Activated T-helper 1 cell treated with anti-CD3 and anti-CD28 coated beads, Interleukin-12 subunit alpha, Interleukin-12 subunit beta, Interleukin-2, Interleukin-4 antibody, amounts not matched to agents 30 ng/mL and 10 ng/mL and 1 ng/mL, durations not matched to agents 14 hours and 24 hours and 36 hours (primary cell): ENCODE data around the gene SPEG. TPM values are rescaled to one million over a fixed set of nuclear protein-coding genes. Genes with fewer than 3 reads are reported as not detected.

ENCODE experiments used
- DNase-seq: peaks from one replicate; pipeline ENCODE4 v3.0.0; 2021; ENCODE audit warnings: low spot score
- H3K27ac Mint-ChIP-seq: one replicate; pipeline ENCODE4 v1.8.0; 2021; ENCODE audit warnings: mild to moderate bottlenecking, mixed read lengths
- H3K27me3 Mint-ChIP-seq: one replicate; pipeline ENCODE4 v1.8.0; 2022; ENCODE audit warnings: mild to moderate bottlenecking, moderate library complexity, mixed read lengths; ENCODE audit not compliant: insufficient read depth
- H3K36me3 Mint-ChIP-seq: one replicate; pipeline ENCODE4 v1.8.0; 2021; ENCODE audit warnings: low read depth, mixed read lengths
- H3K4me1 Mint-ChIP-seq: one replicate; pipeline ENCODE4 v1.8.0; 2021; ENCODE audit warnings: low read depth, mixed read lengths
- H3K4me3 Mint-ChIP-seq: one replicate; pipeline ENCODE4 v1.8.0; 2021; ENCODE audit warnings: mild to moderate bottlenecking, moderate library complexity, mixed read lengths
- H3K9me3 Mint-ChIP-seq: one replicate; pipeline ENCODE4 v1.8.0; 2021; ENCODE audit warnings: mixed read lengths
- intact Hi-C: fragments of 100-400 bp; cut with micrococcal nuclease; formaldehyde crosslinking; loops from one replicate; pipeline ENCODE4 v1.15.1; 2024
- total RNA-seq: library from RNA; stranded (reverse); gene quantifications from 2 replicates; pipeline ENCODE4 v1.2.3, GENCODE V29; 2022

The SPEG gene
- total RNA-seq, 1 donor from 2014 or later = 0.13 TPM

DNA sequence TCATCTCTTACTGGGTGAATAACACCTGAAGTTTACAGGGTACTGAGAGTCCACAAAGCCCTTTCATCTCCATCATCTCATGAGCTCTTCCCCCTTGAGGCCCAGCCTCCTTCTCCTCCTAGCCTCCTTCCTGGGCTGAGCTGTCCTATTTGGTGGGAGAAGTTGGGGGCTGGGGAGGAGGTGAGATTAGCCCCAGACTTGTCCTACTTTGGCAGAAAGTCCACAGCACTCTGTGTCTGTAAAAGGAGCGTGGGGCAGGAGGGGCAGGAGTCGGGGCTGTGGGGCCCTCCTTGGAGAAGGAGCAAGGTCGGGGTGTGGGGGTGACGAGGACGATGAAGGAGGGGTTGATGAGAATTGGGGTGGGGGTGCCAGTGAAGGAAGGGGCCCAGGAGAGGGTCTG, 26.4 kb upstream of the SPEG start:
- no peak for DNase-seq
- Mint-ChIP-seq H3K36me3 (no peaks in the 10 kb centered on the region), H3K4me3 (no peak overlapping the region), H3K27ac (no peak overlapping the region), H3K9me3 (no peaks in the 10 kb centered on the region), H3K27me3 (peaks cover 24% of the 10 kb centered on the region), H3K4me1 (no peaks in the 10 kb centered on the region)
- intact Hi-C loops = no loop called here

DNA sequence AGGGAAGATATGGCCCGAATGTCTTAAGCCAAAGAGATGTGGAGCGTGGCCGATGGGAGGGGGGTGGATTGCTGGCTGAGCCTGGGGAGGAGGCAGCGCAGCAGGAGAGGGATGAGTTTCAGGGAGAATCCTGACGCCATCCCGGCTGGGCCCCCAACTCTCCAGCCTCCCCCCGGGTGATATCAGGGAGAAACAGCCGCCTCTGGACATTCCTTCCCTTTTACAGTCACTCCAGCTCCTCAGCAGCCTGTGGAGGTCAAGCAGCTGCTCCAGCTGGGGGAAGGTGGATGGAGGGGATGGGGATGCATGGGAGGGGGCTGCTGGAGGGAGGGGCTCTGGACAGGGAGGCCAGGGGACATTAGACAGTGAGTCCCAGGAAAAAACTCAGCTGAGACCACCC, 26.0 kb upstream of the SPEG start:
- intact Hi-C loops = no loop called here
- Mint-ChIP-seq H3K4me3 (no peak overlapping the region), H3K36me3 (no peaks in the 10 kb centered on the region), H3K4me1 (no peaks in the 10 kb centered on the region), H3K9me3 (no peaks in the 10 kb centered on the region), H3K27ac (no peak overlapping the region), H3K27me3 (peaks cover 24% of the 10 kb centered on the region)
- no peak for DNase-seq

DNA sequence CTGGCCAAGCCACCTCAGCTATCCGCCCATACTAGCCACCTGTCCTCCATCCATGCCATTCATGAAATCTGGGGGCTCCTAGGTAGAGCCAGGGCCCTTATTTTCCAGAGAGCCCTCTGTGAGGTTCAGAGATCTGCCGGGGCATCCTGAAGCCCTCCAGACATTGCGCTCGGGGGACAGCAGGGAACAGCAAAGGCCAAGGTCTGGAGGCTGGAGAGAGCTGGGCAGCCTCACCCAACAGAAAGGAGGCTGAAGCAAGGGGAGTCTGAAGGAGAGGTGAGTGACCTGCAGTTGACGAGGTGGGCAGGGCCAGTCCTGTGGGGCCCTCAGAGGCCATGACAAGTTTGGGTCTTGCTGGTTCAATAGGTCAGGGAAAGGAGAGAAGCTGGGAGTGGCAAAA, 25.0 kb upstream of the SPEG start:
- peaks cover 25% of the 10 kb centered on the region for H3K27me3 Mint-ChIP-seq
- DNase-seq = no peak
- no peaks in the 10 kb centered on the region for H3K4me1 Mint-ChIP-seq
- no peak overlapping the region for H3K4me3 Mint-ChIP-seq
- no peak overlapping the region for H3K27ac Mint-ChIP-seq
- no peaks in the 10 kb centered on the region for H3K36me3 Mint-ChIP-seq
- intact Hi-C loops = no loop called here
- H3K9me3 Mint-ChIP-seq = no peaks in the 10 kb centered on the region

DNA sequence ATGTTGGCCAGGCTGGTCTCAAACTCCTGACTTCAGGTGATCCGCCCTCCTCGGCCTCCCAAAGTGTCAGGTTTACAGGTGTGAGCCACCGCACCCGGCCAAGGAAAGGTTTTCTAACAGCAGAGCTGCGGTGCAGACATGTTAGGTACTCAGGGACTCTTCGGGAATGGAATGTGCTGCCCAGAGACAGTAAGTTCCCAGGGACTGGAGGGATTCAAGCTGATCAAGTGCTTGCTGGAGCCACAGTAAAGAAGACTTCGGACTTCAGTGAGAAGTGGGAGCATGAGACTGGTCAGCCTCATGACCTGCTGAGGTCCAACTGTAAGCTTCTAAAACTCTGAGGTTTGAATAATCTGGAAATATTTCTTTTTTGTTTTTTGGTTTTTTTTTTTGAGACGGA, 24.3 kb upstream of the SPEG start:
- no peak overlapping the region for H3K27ac Mint-ChIP-seq
- H3K4me1 Mint-ChIP-seq = no peaks in the 10 kb centered on the region
- DNase-seq = no peak
- H3K36me3 Mint-ChIP-seq = no peaks in the 10 kb centered on the region
- no peak overlapping the region for H3K4me3 Mint-ChIP-seq
- no peaks in the 10 kb centered on the region for H3K9me3 Mint-ChIP-seq
- H3K27me3 Mint-ChIP-seq = peaks cover 27% of the 10 kb centered on the region
- intact Hi-C loops = no loop called here

DNA sequence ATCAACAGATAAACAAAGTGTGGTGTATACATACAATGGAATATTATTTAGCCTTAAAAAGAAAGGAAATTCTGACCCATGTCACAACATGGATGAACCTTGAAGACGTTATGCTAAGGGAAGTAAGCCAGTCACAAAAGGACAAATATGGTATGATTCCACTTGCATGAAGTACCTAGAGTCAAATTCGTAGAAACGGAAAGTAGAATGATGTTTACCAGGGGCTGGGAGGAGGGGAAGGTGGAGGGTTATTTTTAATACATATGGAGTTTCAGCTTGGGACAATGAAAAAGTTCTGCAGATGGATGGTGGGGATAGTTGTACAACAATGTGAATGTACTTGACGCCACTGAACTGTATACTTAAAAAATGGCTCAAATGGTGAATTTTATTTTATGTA, 19.8 kb upstream of the SPEG start:
- DNase-seq = no peak
- no peaks in the 10 kb centered on the region for H3K4me1 Mint-ChIP-seq
- no peaks in the 10 kb centered on the region for H3K9me3 Mint-ChIP-seq
- H3K27ac Mint-ChIP-seq = no peak overlapping the region
- intact Hi-C loops = no loop called here
- H3K4me3 Mint-ChIP-seq = no peak overlapping the region
- H3K36me3 Mint-ChIP-seq = no peaks in the 10 kb centered on the region
- peaks cover 34% of the 10 kb centered on the region for H3K27me3 Mint-ChIP-seq

DNA sequence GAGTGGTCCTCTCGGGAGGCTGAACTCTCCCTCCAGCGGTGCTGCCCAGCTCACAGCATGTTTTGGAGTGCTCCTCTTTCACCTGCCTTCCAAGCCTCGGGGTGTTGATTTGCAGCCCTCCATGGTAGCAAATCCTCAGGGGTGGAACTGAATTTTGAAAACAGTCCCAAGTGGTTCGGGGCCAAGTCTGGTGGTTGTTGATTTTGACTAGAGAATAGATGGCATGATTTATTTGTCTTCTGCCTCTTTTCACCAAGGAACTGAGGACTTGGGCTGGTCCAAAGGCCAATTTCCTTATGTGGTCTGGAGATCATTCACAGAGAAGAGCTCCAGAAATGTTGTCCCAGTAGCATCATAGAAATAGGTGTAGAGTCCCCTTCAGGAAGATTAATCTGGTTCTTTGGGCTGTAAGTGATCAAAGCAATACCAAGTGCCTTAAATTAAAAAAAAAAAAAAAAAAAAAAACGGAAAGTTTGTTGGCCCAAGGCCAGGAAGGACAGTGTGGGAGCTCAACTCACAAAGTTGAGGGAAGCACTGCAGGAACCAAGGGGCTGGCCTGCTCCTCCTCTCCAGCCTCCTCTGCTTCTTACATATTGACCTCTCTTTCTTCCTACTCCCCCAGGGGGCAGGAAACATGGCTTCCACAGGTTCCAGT, 18.9 kb upstream of the SPEG start:
- Mint-ChIP-seq H3K27ac (no peak overlapping the region), H3K27me3 (peaks cover 34% of the 10 kb centered on the region), H3K9me3 (no peaks in the 10 kb centered on the region), H3K4me3 (no peak overlapping the region), H3K36me3 (no peaks in the 10 kb centered on the region), H3K4me1 (no peaks in the 10 kb centered on the region)
- intact Hi-C loops = no loop called here
- no peak for DNase-seq

DNA sequence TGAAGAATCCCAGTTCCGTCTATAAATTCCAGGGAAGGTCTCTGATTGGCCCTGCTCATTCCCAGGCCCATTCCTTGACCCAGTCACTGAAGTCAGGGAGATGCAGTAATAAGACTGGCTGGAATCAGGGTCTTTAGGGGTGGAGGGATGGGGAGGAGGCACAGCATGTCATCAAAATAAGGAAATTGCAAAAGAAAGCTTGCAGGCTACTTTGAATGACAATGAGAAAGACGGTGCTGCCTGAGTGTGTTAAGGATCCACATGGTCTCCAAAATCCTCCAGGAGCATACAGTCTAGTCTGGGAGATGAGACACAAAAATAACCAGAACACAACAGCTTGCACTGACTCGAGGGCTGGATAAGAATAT, 18.4 kb upstream of the SPEG start:
- H3K27me3 Mint-ChIP-seq = peaks cover 34% of the 10 kb centered on the region
- no peaks in the 10 kb centered on the region for H3K36me3 Mint-ChIP-seq
- H3K4me1 Mint-ChIP-seq = no peaks in the 10 kb centered on the region
- no peaks in the 10 kb centered on the region for H3K9me3 Mint-ChIP-seq
- H3K27ac Mint-ChIP-seq = no peak overlapping the region
- intact Hi-C loops = no loop called here
- H3K4me3 Mint-ChIP-seq = no peak overlapping the region
- no peak for DNase-seq

DNA sequence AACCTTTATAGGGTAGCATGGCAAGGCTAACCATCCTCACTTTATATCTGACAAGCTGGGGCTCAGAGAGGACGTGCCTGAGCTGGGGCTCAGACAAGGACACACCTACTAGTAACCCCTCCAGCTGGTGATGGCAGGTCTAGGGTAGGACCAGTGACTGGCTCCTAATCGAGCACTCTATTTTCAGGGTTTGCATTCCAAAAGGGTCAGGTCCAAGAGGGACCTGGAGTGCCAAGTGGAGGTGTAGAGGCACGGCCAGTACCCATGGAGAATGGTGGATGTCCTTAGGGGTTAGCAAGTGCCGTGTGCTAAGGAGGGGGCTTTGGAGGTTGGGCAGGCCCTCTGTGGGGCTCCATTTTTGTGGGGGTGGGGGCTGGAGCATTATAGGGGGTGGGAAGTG, 17.7 kb upstream of the SPEG start:
- no peaks in the 10 kb centered on the region for H3K36me3 Mint-ChIP-seq
- H3K4me3 Mint-ChIP-seq = no peak overlapping the region
- H3K4me1 Mint-ChIP-seq = no peaks in the 10 kb centered on the region
- no peaks in the 10 kb centered on the region for H3K9me3 Mint-ChIP-seq
- DNase-seq = no peak
- no peak overlapping the region for H3K27ac Mint-ChIP-seq
- intact Hi-C loops = no loop called here
- peaks cover 34% of the 10 kb centered on the region for H3K27me3 Mint-ChIP-seq

DNA sequence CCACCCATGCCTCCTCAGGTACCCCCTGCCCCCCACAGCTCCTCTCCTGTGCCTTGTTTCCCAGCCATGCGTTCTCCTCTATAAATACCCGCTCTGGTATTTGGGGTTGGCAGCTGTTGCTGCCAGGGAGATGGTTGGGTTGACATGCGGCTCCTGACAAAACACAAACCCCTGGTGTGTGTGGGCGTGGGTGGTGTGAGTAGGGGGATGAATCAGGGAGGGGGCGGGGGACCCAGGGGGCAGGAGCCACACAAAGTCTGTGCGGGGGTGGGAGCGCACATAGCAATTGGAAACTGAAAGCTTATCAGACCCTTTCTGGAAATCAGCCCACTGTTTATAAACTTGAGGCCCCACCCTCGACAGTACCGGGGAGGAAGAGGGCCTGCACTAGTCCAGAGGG, 17.3 kb upstream of the SPEG start:
- Mint-ChIP-seq H3K9me3 (no peaks in the 10 kb centered on the region), H3K27me3 (peaks cover 33% of the 10 kb centered on the region), H3K4me1 (no peaks in the 10 kb centered on the region), H3K27ac (no peak overlapping the region), H3K36me3 (no peaks in the 10 kb centered on the region), H3K4me3 (no peak overlapping the region)
- intact Hi-C loops = no loop called here
- no peak for DNase-seq

DNA sequence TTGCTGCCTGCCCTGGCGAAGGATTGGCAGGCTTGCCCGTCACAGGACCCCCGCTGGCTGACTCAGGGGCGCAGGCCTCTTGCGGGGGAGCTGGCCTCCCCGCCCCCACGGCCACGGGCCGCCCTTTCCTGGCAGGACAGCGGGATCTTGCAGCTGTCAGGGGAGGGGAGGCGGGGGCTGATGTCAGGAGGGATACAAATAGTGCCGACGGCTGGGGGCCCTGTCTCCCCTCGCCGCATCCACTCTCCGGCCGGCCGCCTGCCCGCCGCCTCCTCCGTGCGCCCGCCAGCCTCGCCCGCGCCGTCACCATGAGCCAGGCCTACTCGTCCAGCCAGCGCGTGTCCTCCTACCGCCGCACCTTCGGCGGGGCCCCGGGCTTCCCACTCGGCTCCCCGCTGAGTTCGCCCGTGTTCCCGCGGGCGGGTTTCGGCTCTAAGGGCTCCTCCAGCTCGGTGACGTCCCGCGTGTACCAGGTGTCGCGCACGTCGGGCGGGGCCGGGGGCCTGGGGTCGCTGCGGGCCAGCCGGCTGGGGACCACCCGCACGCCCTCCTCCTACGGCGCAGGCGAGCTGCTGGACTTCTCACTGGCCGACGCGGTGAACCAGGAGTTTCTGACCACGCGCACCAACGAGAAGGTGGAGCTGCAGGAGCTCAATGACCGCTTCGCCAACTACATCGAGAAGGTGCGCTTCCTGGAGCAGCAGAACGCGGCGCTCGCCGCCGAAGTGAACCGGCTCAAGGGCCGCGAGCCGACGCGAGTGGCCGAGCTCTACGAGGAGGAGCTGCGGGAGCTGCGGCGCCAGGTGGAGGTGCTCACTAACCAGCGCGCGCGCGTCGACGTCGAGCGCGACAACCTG, 16.3 kb upstream of the SPEG start, which contains the start of gene DES:
Gene DES, plus strand, starts transcription at position 223 of the 857 bp plus-strand sequence. Its CDS starts 86 bp downstream, at position 309.
- Mint-ChIP-seq H3K4me3 (no peak within 1 kb of the TSS), H3K9me3 (no peaks in the 10 kb centered on the region), H3K36me3 (no peaks in the 10 kb centered on the region), H3K4me1 (no peaks in the 10 kb centered on the region), H3K27me3 (peaks cover 26% of the 10 kb centered on the region), H3K27ac (no peak within 1 kb of the TSS)
- DNase-seq = no peak
- intact Hi-C loops = no loop called here

DNA sequence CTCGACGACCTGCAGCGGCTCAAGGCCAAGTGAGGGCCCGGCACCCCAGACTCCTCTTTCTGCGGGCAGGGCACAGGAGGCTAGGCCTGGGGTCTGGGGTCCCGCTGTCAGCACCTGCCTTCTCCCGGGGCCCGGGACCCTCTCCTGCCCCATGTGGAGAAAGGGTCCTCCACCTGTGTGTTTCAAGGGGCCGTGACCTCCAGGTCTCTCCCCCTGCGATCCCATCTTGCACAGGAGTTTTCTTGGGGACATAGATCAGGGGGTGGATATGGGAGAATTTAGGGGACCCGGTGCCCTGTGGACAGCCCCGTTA, 15.7 kb upstream of the SPEG start:
- intact Hi-C loops = no loop called here
- H3K27me3 Mint-ChIP-seq = peaks cover 22% of the 10 kb centered on the region
- H3K9me3 Mint-ChIP-seq = no peaks in the 10 kb centered on the region
- no peak overlapping the region for H3K4me3 Mint-ChIP-seq
- no peak overlapping the region for H3K27ac Mint-ChIP-seq
- no peaks in the 10 kb centered on the region for H3K36me3 Mint-ChIP-seq
- no peaks in the 10 kb centered on the region for H3K4me1 Mint-ChIP-seq
- no peak for DNase-seq

DNA sequence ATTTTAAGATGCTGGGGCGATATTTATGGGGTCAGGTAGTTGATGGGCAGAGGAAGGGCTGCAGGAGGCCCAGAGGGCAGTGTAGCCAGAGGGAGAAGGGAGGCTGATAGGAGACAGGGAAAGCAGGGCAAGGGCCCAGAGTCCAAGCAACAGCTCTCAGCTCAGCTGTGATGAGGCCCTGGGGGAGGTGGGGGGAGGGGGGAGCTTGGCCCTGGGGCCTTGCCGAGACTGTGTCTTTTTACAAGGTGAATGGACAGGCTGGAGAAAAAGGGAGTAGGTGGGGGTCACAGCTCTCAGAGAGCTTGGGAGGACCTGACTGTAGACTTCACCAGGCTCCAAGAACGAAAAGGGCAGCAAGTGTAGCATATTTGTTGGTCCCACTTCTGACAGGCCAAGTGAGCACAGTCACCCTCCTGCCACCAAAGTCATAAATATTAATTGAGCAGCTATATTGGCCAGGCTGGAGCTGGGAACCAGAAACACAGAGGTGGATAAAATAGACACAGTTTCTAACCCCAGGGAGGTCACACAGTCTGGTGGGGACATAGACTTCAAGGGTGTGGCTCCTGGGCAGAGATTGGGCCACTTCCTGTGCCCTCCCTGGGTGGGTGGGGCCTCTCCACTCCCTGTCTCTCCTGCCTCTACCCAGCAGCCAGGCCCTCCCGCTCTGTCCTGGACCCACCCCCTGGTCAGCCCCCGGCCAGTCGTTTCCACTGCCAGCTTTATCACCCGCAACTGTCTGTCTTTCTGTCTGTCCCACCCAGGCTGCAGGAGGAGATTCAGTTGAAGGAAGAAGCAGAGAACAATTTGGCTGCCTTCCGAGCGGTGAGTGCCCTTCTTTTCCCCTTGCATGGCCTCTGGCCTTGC, 15.1 kb upstream of the SPEG start:
- no peak for DNase-seq
- no peaks in the 10 kb centered on the region for H3K9me3 Mint-ChIP-seq
- no peak overlapping the region for H3K4me3 Mint-ChIP-seq
- H3K27ac Mint-ChIP-seq = no peak overlapping the region
- intact Hi-C loops = no loop called here
- H3K4me1 Mint-ChIP-seq = no peaks in the 10 kb centered on the region
- no peaks in the 10 kb centered on the region for H3K36me3 Mint-ChIP-seq
- H3K27me3 Mint-ChIP-seq = peaks cover 21% of the 10 kb centered on the region

DNA sequence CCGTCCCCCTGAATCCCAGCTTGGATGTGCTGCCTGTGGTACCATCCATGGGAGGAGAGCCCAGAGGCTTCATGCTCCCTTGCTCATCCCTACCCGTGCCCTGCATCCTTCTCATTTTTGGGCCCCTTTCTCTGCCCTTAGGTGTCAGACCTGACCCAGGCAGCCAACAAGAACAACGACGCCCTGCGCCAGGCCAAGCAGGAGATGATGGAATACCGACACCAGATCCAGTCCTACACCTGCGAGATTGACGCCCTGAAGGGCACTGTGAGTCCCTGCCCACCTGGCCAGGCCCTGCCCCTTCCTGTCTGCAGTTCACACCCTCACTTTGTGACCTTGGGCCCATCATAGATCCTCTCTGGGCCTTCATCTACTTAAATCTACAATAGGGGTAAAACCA, 14.0 kb upstream of the SPEG start:
- no peak overlapping the region for H3K27ac Mint-ChIP-seq
- H3K27me3 Mint-ChIP-seq = peaks cover 18% of the 10 kb centered on the region
- no peak overlapping the region for H3K4me3 Mint-ChIP-seq
- no peaks in the 10 kb centered on the region for H3K9me3 Mint-ChIP-seq
- DNase-seq = no peak
- H3K36me3 Mint-ChIP-seq = no peaks in the 10 kb centered on the region
- intact Hi-C loops = no loop called here
- no peaks in the 10 kb centered on the region for H3K4me1 Mint-ChIP-seq
